SU-DHL-6 (cell line): ENCODE data around the gene TRPC5OS.

ENCODE experiments used
- H2AFZ ChIP-seq: fragments of 200-600 bp; sonication (generic); 2 replicates; pipeline ENCODE4 v1.6.1; 2014; ENCODE audit warnings: low read depth, mild to moderate bottlenecking, moderate library complexity, mixed read lengths, antibody characterized with exemption, low read length; ENCODE audit not compliant: severe bottlenecking
- H3F3A ChIP-seq: fragments of 200-600 bp; shearing (Covaris generic); 2 replicates; pipeline ENCODE4 v1.6.0; 2016; ENCODE audit warnings: antibody characterized with exemption, mild to moderate bottlenecking; ENCODE audit not compliant: insufficient read depth
- H3K27ac ChIP-seq: fragments of 200-600 bp; sonication (generic); 2 replicates; pipeline ENCODE4 v1.5.1; 2016; ENCODE audit warnings: low read depth, mild to moderate bottlenecking, low read length, moderate library complexity, mixed read lengths
- H3K27me3 ChIP-seq: fragments of 200-600 bp; sonication (generic), shearing (Covaris generic); 2 replicates; pipeline ENCODE4 v1.6.0; 2014; ENCODE audit warnings: mild to moderate bottlenecking, low read length
- H3K36me3 ChIP-seq: fragments of 200-600 bp; sonication (generic); 2 replicates; pipeline ENCODE4 v1.6.1; 2014; ENCODE audit warnings: mild to moderate bottlenecking, low read length, mixed read lengths
- H3K4me2 ChIP-seq: fragments of 300-600, 200-600 bp; shearing (Covaris generic), sonication (generic); 2 replicates; pipeline ENCODE4 v1.6.0; 2014; ENCODE audit warnings: low read length, low read depth, mild to moderate bottlenecking; ENCODE audit not compliant: poor library complexity, severe bottlenecking
- H3K4me3 ChIP-seq: fragments of 200-600 bp; sonication (generic); 2 replicates; pipeline ENCODE4 v1.5.1; 2014; ENCODE audit warnings: antibody characterized with exemption, low read length, mild to moderate bottlenecking, mixed read lengths; ENCODE audit not compliant: insufficient read depth, poor library complexity, severe bottlenecking
- H3K79me2 ChIP-seq: fragments of 200-600 bp; sonication (generic); 2 replicates; pipeline ENCODE4 v1.6.1; 2014; ENCODE audit warnings: mild to moderate bottlenecking, low read length, moderate library complexity; ENCODE audit not compliant: insufficient read depth
- H3K9ac ChIP-seq: fragments of 200-600 bp; sonication (generic); 2 replicates; pipeline ENCODE4 v1.7.0; 2014; ENCODE audit warnings: mild to moderate bottlenecking, low read length
- H3K9me2 ChIP-seq: fragments of 200-600 bp; sonication (generic); replicated peaks from 2 replicates; pipeline ENCODE4 v1.6.1; 2014; ENCODE audit warnings: low read length; ENCODE audit not compliant: insufficient read depth
- H3K9me3 ChIP-seq: fragments of 200-600 bp; sonication (generic); 2 replicates; pipeline ENCODE4 v1.6.1; 2014; ENCODE audit warnings: low read length, mixed read lengths; ENCODE audit not compliant: insufficient read depth
- H4K20me1 ChIP-seq: fragments of 200-600 bp; sonication (generic); 2 replicates; pipeline ENCODE4 v1.6.1; 2014; ENCODE audit warnings: low read depth, mild to moderate bottlenecking, antibody characterized with exemption, low read length, moderate library complexity, mixed read lengths
- EZH2phosphoT487 ChIP-seq: fragments of 200-600 bp; sonication (generic), shearing (Covaris generic); conservative IDR thresholded peaks from 2 replicates; pipeline ENCODE4 v1.6.1; 2018; ENCODE audit warnings: mild to moderate bottlenecking, antibody characterized with exemption, low read length, moderate library complexity, mixed read lengths
- TF ChIP-seq, protein P1 (sequence below): fragments of 200-600 bp; sonication (generic); IDR thresholded peaks from one replicate; pipeline ENCODE4 v1.5.1; 2017; ENCODE audit warnings: antibody characterized with exemption, mild to moderate bottlenecking, low read length, moderate library complexity; ENCODE audit not compliant: insufficient read depth, poor library complexity, severe bottlenecking

The TRPC5OS gene

DNA sequence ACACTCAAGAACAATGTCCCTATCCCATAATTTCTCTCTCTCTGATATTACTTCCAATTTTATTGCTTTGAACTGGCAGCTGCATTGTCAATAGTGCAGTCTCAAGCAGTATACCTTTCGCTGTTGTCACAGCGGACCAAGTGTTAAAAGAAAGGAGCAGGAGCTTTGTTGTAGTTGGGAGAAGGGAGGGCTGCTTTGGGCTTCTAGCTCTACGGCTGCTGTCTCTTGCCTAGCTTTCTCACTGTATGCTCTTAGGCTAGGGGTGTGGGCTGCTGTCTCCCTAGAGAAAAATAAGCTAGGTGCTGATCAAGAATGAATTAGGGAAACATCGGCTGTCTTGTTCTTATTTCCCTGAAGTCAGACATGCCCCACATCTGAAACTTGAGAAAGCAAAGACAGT, 52.5 kb downstream of the TRPC5OS start:
- no peaks in the 10 kb centered on the region for H3K9me3 ChIP-seq

More for the DNA sequence above, 52.5 kb downstream of the TRPC5OS start:
- no peak for TF ChIP-seq EZH2phosphoT487
- TF ChIP-seq, protein P1, sequence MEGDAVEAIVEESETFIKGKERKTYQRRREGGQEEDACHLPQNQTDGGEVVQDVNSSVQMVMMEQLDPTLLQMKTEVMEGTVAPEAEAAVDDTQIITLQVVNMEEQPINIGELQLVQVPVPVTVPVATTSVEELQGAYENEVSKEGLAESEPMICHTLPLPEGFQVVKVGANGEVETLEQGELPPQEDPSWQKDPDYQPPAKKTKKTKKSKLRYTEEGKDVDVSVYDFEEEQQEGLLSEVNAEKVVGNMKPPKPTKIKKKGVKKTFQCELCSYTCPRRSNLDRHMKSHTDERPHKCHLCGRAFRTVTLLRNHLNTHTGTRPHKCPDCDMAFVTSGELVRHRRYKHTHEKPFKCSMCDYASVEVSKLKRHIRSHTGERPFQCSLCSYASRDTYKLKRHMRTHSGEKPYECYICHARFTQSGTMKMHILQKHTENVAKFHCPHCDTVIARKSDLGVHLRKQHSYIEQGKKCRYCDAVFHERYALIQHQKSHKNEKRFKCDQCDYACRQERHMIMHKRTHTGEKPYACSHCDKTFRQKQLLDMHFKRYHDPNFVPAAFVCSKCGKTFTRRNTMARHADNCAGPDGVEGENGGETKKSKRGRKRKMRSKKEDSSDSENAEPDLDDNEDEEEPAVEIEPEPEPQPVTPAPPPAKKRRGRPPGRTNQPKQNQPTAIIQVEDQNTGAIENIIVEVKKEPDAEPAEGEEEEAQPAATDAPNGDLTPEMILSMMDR, result no peak
- Histone ChIP-seq H3K27me3 (no peaks in the 10 kb centered on the region), H3K79me2 (no peaks in the 10 kb centered on the region), H3K36me3 (no peaks in the 10 kb centered on the region), H3K4me2 (no peak overlapping the region), H3K9ac (no peak overlapping the region), H3K27ac (no peak overlapping the region), H3K9me2 (no peaks in the 10 kb centered on the region), H2AFZ (no peak overlapping the region), H4K20me1 (no peaks in the 10 kb centered on the region), H3F3A (no peaks in the 10 kb centered on the region), H3K4me3 (no peak overlapping the region)
